GDM1 (cell line): ENCODE measurements around the gene YIPF3.
"Not testable (repeated sequence)": the region's sequence is repeated elsewhere in the genome, so short reads cannot be mapped to it uniquely, and the experiment has no call there.

Source experiments
- DNase-seq: peaks from one replicate; lab custom pipeline; 2025; lab: John Stamatoyannopoulos, UW

The YIPF3 gene

DNA sequence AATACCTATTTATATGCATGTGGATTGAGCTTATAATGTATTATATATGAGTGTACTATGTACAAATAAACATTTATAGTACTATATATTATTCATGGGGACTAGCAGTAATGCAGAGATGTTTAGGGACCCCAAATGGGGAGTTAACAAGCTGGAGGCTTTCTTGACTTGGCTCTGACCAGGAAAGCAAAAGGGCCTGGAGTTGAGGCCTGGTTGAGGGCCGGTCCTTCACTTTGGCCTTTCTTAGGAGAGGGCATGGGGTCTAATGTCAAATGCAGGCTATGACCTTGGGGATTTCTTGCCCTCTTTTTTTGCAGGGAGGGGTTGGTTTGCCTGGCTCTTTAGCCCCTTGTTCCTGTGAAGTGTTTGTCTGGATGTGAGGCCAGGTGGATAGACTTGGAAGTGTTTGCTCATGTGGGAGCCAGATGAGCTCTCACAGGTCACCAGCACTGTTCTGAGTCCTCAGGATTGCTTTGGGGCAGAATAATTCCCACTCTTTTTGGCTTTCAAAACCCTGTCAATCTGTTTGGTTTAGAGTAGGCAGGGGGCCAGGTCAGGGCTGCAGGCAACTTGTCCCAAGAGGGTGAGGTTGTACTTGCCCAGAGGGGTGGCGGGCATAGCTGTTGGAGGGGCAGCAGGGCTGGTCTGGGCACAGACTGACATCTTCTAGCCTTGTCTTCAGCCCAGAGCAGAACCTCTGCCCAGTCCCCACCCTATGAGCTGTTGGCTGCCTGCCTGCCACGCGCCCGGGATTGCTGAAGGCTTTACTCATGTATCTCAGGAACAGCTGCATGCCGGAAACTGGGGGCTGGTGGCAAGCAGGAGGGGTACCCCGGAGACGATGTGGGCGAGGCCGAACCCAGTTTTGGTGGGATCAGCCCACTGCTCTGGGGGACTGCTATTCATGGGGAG, 24.7 kb downstream of the YIPF3 start:
- no peak for DNase-seq

DNA sequence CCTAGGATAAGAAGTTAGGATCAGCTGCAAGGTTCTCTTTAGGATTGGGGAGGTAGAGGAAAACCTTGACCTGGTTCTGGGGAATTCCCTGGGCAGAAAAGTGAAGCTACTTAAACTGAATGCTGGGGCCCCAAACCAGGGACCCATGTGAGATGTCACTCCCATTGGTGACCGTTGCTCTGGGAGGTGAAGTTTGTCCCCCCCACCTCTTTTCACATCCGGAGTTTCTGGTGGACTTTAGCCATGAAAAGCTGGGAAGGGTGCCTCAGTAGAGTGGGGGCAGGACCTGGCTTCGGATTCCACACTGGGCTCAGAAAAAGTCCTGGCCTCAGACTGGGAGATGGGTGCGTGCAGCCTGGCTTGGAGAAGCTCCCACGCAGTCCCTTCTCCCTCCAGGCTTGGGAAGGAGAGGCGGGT, 26.2 kb downstream of the YIPF3 start:
- DNase-seq = no peak

- DNase-seq = no peak
Measured at GRCh38 chr6:43489277-43490072, 27.3 kb downstream of the YIPF3 start.

DNA sequence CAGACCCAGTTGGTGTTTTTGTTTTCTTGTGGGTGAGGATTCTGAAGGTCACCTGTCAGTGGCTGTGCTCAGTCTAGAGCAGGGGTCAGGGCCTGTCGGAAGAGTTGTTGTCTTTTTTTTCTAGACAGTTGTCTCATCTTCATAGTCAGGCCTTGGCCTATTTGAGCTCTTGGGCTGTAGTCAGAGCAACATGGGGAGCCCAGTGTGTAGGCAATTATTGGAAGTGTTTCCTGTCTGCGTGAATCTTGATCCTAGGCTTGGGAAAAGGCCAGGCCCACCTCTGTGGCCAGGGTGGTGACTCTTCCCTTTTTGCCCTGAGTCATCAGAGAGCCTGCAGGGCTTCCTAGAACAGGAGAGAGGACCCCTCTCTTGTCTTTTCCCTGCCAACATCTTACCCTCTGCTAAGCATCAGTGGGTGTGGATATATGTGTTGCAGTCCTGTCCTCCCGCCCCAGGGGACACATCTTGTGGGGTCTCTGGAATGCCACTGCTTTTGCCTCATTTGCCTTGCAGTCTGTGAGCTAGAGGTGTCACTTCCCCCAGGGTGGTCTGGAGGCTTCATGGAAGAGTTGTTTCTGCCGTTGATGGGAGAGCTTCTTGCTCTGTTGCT, 28.0 kb downstream of the YIPF3 start:
- DNase-seq = no peak

DNA sequence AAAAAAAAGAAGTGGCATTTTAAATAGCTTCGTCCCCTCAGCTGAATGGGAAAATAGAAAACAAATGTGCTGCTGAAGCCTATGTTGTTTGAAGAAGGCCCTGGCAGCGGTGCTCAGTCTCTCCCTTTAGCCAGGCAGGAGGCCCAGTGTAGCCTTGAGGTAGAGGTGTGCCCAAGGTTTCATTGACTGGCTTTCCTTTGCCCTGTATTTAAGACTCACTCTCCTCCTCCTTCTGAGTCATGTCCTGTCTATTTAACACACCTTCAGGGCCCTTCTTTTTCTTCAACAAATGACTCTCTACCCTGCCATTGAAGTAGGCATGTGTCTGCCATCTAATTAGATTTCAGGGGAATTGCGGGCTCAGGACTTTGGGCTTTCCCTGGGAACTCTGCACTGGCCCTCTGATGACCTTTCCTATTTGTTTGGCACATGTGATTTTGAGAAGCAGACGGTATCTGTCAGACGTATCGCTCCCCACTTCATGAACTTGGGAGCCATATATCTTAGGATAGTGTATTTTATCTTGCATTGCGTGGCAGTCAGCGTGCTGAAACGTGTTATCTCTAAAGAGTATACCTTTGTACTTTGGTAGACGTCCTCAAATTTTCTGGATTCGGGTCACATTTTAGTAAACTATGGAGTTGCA, 35.0 kb downstream of the YIPF3 start:
- no peak for DNase-seq

DNA sequence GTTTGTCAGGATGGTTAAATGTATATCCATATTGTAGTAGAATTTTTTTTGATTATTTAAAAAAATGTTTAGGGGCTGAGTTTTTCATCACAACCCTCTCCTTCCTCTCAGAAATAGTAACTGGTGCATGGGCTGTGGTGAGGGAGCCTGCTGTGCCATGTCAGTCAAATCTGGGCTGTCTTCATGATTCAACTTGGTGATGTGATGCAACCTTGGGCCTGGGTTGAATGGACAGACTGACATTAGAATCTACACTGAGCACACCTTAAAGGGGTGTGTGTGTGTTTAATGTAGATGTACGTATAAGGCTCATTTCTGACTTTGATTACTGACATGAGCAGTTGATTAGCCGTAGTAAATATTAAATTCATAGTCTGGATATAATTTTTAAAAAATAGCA, 35.7 kb downstream of the YIPF3 start:
- no peak for DNase-seq

- DNase-seq = no peak
Measured at GRCh38 chr6:43478008-43478372, 38.7 kb downstream of the YIPF3 start.

GRCh38 chr6:43477235-43478007, 39.3 kb downstream of the YIPF3 start, which contains the start of gene TJAP1:
TSS of gene TJAP1 (plus strand) at chr6:43477570. CDS start at chr6:43499002, 21,432 bp downstream.
- DNase-seq = peak; percentile 71

DNA sequence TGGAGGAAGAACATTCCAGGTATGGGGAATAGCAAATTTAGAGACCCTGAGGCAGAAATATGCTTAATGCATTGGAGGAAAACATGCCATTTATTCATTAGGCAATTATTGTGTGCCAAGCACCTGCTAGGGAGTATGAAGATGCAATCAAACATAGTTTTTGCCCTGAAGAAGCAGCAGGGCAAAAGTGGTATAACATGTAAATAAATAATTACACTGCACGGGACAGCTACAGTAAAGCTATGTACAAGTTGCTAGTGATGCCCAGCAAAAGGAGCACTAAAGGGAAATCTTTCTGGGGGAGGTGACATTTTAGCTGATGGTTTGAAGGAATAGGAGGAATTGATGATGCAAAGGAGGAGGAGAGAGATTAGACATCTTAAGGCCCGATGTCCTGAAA, 40.0 kb downstream of the YIPF3 start:
- DNase-seq = no peak

DNA sequence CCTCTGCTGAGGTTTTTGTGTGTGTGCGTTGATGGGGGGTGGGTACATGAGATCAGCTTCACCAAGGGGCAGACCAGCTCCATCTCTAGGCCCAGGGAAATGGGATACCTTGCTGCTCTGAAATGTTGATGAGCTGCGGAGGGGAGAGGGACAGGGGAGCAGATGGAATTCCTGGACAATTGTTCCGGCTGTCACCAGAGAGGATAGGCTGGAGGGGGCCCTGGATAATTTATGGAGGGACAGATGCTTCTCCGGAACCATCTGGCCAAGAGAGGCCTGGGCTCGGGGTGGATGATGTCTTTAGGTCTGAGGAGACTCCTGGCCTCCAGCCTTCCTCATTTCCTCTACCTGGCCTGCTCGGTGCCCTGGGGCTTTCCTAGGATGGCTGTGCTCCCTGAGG, 41.2 kb downstream of the YIPF3 start:
- DNase-seq = no peak

GRCh38 chr6:43472515-43472914, 44.2 kb downstream of the YIPF3 start:
- no peak for DNase-seq

DNA sequence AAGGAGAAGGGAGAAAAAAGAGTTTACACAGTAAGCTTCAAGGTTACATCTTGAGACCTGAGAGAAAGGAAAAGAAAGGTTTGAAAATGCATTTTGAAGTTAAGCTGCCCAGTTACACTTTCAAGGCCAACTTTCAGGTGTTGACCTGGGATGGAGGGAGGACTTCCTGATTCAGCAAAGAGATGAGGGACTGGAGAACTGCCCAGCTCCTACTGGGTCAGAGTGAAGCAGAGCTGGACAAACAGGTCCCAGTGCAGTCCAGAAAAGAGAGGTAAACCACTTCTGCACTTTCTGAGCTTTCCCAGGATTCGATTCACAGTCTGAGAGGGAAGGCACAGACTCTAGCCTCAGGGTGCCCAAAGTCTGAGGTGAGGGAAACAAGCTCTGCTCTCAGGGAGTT, 45.3 kb downstream of the YIPF3 start:
- DNase-seq = no peak

DNA sequence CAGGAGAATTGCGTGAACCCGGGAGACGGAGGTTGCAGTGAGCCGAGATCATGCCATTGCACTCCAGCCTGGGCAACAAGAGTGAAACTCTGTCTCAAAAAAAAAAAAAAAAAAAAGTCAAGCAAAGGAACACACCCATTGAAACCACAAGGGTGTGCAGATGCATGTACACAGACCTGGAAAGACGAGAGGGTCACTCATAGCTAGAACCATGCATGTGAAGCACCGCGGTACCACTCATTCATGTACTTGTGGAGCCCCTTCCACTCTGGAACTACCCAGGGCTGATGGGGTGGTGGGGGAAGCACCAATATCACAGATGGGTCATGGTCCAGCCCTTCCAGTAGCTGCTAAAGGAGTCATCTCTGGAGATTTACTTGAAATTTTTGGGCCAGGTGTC, 46.8 kb downstream of the YIPF3 start:
- DNase-seq = no peak

GRCh38 chr6:43468748-43469681, 47.7 kb downstream of the YIPF3 start:
- no peak for DNase-seq

DNA sequence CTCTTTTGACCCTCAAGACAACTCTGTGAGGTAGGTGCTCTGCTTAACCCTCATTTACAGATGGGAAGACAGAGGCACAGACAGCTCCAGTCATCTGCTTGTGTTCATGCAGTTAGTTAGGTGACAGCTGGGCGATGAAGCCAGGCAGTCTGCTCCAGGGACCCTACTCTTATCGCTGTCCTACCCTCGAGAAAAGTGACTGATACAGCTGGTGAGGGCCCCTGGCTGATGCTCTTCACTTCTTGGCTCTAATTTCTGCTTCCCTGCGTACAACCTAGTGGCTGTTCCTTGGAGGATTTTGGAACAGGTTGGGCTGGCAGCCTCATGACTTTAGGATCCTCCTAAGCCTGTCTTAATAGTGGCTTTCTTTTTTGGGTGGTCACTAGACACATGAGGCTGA, 48.5 kb downstream of the YIPF3 start:
- no peak for DNase-seq

GRCh38 chr6:43467752-43468151, 49.0 kb downstream of the YIPF3 start:
- DNase-seq = no peak

DNA sequence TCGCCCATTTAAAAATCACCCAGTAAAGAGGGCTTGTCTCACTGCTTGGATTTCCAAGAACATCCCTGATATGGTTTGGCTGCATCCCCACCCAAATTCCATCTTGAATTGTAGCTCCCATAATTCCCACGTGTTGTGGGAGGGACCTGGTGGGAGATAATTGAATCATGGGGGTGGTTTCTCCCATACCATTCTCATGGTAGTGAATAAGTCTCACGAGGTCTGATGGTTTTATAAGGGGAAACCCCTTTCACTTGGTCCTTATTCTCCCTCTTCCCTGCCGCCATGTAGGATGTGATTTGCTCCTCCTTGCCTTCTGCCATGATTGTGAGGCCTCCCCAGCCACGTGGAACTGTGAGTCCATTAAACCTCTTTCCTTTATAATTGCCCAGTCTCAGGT, 49.5 kb downstream of the YIPF3 start:
- not testable (repeated sequence) for DNase-seq

- DNase-seq = no peak
Measured at GRCh38 chr6:43465948-43466347, 50.8 kb downstream of the YIPF3 start.

- DNase-seq = no peak
Measured at GRCh38 chr6:43464337-43464736, 52.4 kb downstream of the YIPF3 start.

GRCh38 chr6:43461936-43462335, 54.8 kb downstream of the YIPF3 start:
- DNase-seq = no peak
